GM12865 (cell line): Measurements from ENCODE around the gene HAUS5.

ENCODE experiments used
- DNase-seq: peaks from one replicate; pipeline ENCODE4 v3.0.0; 2010; ENCODE audit warnings: low read depth
- H3K4me3 ChIP-seq: 2 replicates; pipeline ENCODE4 v1.5.1; 2011; ENCODE audit warnings: mild to moderate bottlenecking, low read depth, low read length, control low read depth
- TF ChIP-seq, protein P1 (sequence below): IDR thresholded peaks from 2 replicates; pipeline ENCODE4 v1.5.1; 2011; ENCODE audit warnings: low read length, control low read depth, low read depth, inconsistent platforms; ENCODE audit not compliant: insufficient read depth; ENCODE audit errors: missing control alignments

The HAUS5 gene

DNA sequence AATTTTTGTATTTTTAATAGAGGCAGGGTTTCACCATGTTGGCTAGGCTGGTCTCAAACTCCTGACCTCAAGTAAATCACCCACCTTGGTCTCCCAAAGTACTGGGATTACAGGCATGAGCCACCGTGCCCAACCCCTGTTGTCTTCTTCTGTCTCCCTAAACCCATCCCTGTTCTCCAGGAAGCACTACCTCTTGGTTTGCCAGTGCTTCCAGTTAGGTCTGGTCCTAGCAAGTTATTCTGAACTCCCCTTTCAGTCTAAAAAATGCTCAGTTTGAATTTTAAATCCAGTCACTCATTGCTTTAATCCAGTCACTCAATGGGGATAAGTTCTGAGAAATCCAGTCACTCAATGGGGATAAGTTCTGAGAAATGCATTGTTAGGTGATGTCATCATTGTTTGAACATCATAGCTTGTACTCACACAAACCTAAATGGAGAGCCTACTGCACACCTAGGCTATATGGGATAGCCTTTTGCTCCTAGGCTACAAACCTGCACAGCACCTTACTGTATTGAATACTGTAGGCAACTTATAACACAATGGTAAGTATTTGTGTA lies 41.0 kb upstream of the HAUS5 start:
- DNase-seq: no peak
- TF ChIP-seq, protein P1, sequence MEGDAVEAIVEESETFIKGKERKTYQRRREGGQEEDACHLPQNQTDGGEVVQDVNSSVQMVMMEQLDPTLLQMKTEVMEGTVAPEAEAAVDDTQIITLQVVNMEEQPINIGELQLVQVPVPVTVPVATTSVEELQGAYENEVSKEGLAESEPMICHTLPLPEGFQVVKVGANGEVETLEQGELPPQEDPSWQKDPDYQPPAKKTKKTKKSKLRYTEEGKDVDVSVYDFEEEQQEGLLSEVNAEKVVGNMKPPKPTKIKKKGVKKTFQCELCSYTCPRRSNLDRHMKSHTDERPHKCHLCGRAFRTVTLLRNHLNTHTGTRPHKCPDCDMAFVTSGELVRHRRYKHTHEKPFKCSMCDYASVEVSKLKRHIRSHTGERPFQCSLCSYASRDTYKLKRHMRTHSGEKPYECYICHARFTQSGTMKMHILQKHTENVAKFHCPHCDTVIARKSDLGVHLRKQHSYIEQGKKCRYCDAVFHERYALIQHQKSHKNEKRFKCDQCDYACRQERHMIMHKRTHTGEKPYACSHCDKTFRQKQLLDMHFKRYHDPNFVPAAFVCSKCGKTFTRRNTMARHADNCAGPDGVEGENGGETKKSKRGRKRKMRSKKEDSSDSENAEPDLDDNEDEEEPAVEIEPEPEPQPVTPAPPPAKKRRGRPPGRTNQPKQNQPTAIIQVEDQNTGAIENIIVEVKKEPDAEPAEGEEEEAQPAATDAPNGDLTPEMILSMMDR: no peak
- H3K4me3 ChIP-seq: no peak overlapping the region

- TF ChIP-seq, protein P1: no peak
- DNase-seq: no peak
- H3K4me3 ChIP-seq: no peak overlapping the region
Measured at GRCh38 chr19:35577918-35578317, 34.6 kb upstream of the HAUS5 start.

DNA sequence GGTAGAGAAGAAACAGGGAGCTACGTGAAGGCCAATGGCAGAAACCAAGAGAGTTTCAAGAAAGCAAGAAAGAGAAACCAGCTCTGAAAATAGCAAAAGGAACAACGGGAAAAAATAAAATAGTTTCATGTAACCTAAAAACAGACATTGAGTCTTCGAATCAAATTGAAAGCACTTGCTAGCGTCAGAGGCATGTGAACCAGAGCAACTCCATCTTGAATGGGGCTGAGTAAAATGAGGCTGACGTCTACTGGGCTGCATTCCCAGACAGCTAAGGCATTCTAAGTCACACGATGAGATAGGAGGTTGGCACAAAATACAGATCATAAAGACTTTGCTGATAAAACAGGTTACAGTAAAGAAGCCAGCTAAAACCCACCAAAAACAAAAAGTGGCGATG lies 33.8 kb upstream of the HAUS5 start:
- TF ChIP-seq, protein P1: no peak
- H3K4me3 ChIP-seq: no peak overlapping the region

GRCh38 chr19:35582760-35583159 lies 29.8 kb upstream of the HAUS5 start:
- no peak for DNase-seq
- no peak overlapping the region for H3K4me3 ChIP-seq
- TF ChIP-seq, protein P1: no peak

More for the DNA sequence above, 33.8 kb upstream of the HAUS5 start:
- no peak for DNase-seq

DNA sequence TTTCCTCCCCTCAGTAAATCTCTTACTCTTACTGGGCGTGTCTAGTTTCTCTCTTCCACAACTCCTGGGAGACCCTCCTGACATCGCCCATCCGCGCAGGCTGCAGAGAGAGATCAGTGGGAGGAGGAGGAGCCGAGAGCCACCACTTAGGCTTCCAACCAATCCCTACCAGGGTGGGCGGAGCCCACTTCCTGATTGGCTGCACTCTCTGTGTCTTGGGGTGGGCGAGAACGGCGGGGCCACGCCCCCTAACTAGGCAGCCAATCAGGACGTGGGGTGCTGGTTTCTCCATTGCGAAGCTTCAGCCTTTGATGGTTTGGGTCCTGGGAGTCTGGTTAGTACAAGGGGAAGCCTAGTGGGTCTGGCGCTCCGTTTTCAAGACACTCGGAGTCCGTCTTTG lies 26.7 kb upstream of the HAUS5 start, which contains the start of gene PMIS2:
TSS of gene PMIS2 (plus strand) at position 326 of the 400 bp plus-strand sequence. CDS start 87 bp downstream, outside the sequence.
- no peak within 1 kb of the TSS for H3K4me3 ChIP-seq

GRCh38 chr19:35587321-35587720 lies 25.2 kb upstream of the HAUS5 start:
- TF ChIP-seq, protein P1: no peak
- no peak overlapping the region for H3K4me3 ChIP-seq
- DNase-seq: no peak

More for the DNA sequence above, 26.7 kb upstream of the HAUS5 start, which contains the start of gene PMIS2:
- TF ChIP-seq, protein P1: no peak
- peak; percentile 21 for DNase-seq

DNA sequence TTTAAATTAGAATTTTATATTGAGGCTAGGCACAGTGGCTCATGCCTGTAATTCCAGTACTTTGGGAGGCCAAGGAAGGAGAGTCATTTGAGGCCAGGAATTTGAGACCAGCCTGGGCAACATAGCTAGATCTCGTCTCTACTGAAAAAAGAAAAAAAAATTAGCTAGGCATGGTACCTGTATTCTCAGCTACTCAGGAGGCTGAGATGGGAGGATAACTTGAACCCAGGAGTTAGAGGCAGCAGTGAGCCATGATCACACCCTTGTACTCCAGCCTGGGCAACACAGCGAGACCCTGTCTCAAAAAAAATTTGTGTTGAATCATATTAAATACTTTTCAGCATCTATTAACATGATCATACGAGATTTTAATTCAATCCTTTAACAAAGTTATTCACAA lies 21.7 kb upstream of the HAUS5 start:
- TF ChIP-seq, protein P1: no peak
- no peak overlapping the region for H3K4me3 ChIP-seq
- DNase-seq: no peak
